Measurements from ENCODE around the gene SLC34A3.

The SLC34A3 gene

GRCh38 chr9:137218754-137219271 is 11.9 kb upstream of the SLC34A3 start:
- DNase-seq, result peak; percentile 46

- no peak for DNase-seq
These were observed 10.9 kb upstream of the SLC34A3 start for GRCh38 chr9:137219757-137220316.

GRCh38 chr9:137220317-137221094 is 10.2 kb upstream of the SLC34A3 start:
- DNase-seq, result no peak

GRCh38 chr9:137221095-137221505 is 9.6 kb upstream of the SLC34A3 start:
- DNase-seq, result no peak

- DNase-seq, result no peak
These were observed 9.1 kb upstream of the SLC34A3 start for GRCh38 chr9:137221506-137222111.

- DNase-seq, result no peak
These were observed 8.3 kb upstream of the SLC34A3 start, which contains the start of gene RNF208 for GRCh38 chr9:137222190-137223077. Gene RNF208 (minus strand): TSS chr9:137222240. CDS start chr9:137221212, 1,028 bp downstream.

GRCh38 chr9:137223078-137223970 is 7.4 kb upstream of the SLC34A3 start:
- peak; percentile 100 for DNase-seq

GRCh38 chr9:137224830-137225694 is 5.6 kb upstream of the SLC34A3 start, which contains the start of gene CYSRT1:
Gene CYSRT1 (plus strand): TSS chr9:137225174. CDS start chr9:137225622, 448 bp downstream.
- no peak for DNase-seq

GRCh38 chr9:137225699-137226331 is 4.9 kb upstream of the SLC34A3 start:
- no peak for DNase-seq

GRCh38 chr9:137226338-137227053 is 4.2 kb upstream of the SLC34A3 start:
- DNase-seq, result no peak

- DNase-seq, result peak; percentile 75
These were observed 3.4 kb upstream of the SLC34A3 start, which contains the start of gene RNF224 for GRCh38 chr9:137227054-137227852. Gene RNF224 (plus strand): TSS chr9:137227502. CDS start chr9:137228336, 834 bp downstream.

- no peak for DNase-seq
These were observed 2.7 kb upstream of the SLC34A3 start for GRCh38 chr9:137227853-137228505.

GRCh38 chr9:137228506-137228967 is 2.2 kb upstream of the SLC34A3 start:
- no peak for DNase-seq

- no peak for DNase-seq
These were observed 1.5 kb upstream of the SLC34A3 start for GRCh38 chr9:137228968-137229896.

- no peak for DNase-seq
These were observed 597 bp upstream of the SLC34A3 start for GRCh38 chr9:137229903-137230704.

Measured in suppressor macrophage treated with lipopolysaccharide for 4 hours (primary cell).